ENCODE results near the gene TULP4. TPM values are rescaled to one million over a fixed set of nuclear protein-coding genes. Genes with fewer than 3 reads are reported as not detected.

Gene TULP4
- polyA plus RNA-seq, 1 donor (not counting 4 experiments of a cell fraction or from before 2014, with no cell fraction given): 13.1 TPM

- TF ChIP-seq EZH2 (IDR thresholded peaks at IDR 0.05; ENCODE audit: low read length) (no peak), CTCF (optimal IDR thresholded peaks at IDR 0.05 in 1 of 3, IDR thresholded peaks at IDR 0.05 in 1 of 3, conservative IDR thresholded peaks at IDR 0.05 in 1 of 3; ENCODE audit: extremely low read depth in 1 of 3, insufficient read depth in 2 of 3, low read length in 3 of 3) (no peak)
- Histone ChIP-seq H3K27me3 (ENCODE audit: control insufficient read depth, extremely low read depth, insufficient read depth, low read length) (no peaks in the 10 kb centered on the region), H3K9me1 (ENCODE audit: control insufficient read depth, extremely low read depth, insufficient read depth, low read length) (no peaks in the 10 kb centered on the region), H3K79me2 (ENCODE audit: control insufficient read depth, insufficient read depth, low read length) (peaks cover 9% of the 10 kb centered on the region), H3K4me2 (ENCODE audit: control insufficient read depth, extremely low read depth, insufficient read depth, low read depth, low read length) (no peak overlapping the region), H3K9ac (ENCODE audit: control insufficient read depth, extremely low read depth, insufficient read depth, low read length) (no peak overlapping the region), H4K20me1 (ENCODE audit: control insufficient read depth, extremely low read depth, insufficient read depth, low read length) (no peaks in the 10 kb centered on the region), H3K4me3 (ENCODE audit: control insufficient read depth in 2 of 3, extremely low read depth in 1 of 3, insufficient read depth in 2 of 3, low read depth in 1 of 3, low read length in 3 of 3) (no peak overlapping the region), H3K27ac (ENCODE audit: control insufficient read depth, insufficient read depth, low read length) (no peak overlapping the region), H3K4me1 (ENCODE audit: control insufficient read depth, extremely low read depth, insufficient read depth, low read length) (peaks cover 3% of the 10 kb centered on the region), H3K36me3 (ENCODE audit: control insufficient read depth in 2 of 2, extremely low read depth in 1 of 2, insufficient read depth in 2 of 2, low read length in 2 of 2) (no peaks in the 10 kb centered on the region), H2AFZ (ENCODE audit: control insufficient read depth, low read length) (no peak overlapping the region), H3K9me3 (ENCODE audit: control insufficient read depth, low read depth, low read length) (no peaks in the 10 kb centered on the region)
- DNase-seq (ENCODE audit: low read depth, low spot score) (no peak), FAIRE-seq (no peak)
- dilution Hi-C loops (cut with MboI; ENCODE audit: extremely low pct_ligation_motif_present, low sequenced_read_pairs): no loop called here
Observed at GRCh38 chr6:158387578-158387977, 75.3 kb downstream of the TULP4 start.

- DNase-seq (ENCODE audit: low read depth, low spot score) (no peak), FAIRE-seq (no peak)
- H3K4me2 ChIP-seq (ENCODE audit: control insufficient read depth, extremely low read depth, insufficient read depth, low read depth, low read length): no peak overlapping the region
- no peak overlapping the region for H3K9ac ChIP-seq (ENCODE audit: control insufficient read depth, extremely low read depth, insufficient read depth, low read length)
- no peak overlapping the region for H3K27ac ChIP-seq (ENCODE audit: control insufficient read depth, insufficient read depth, low read length)
- no peaks in the 10 kb centered on the region for H3K4me1 ChIP-seq (ENCODE audit: control insufficient read depth, extremely low read depth, insufficient read depth, low read length)
- TF ChIP-seq CTCF (optimal IDR thresholded peaks at IDR 0.05 in 1 of 3, IDR thresholded peaks at IDR 0.05 in 1 of 3, conservative IDR thresholded peaks at IDR 0.05 in 1 of 3; ENCODE audit: extremely low read depth in 1 of 3, insufficient read depth in 2 of 3, low read length in 3 of 3) (no peak), EZH2 (IDR thresholded peaks at IDR 0.05; ENCODE audit: low read length) (no peak)
- H3K9me1 ChIP-seq (ENCODE audit: control insufficient read depth, extremely low read depth, insufficient read depth, low read length): no peaks in the 10 kb centered on the region
- no peaks in the 10 kb centered on the region for H3K9me3 ChIP-seq (ENCODE audit: control insufficient read depth, low read depth, low read length)
- H3K27me3 ChIP-seq (ENCODE audit: control insufficient read depth, extremely low read depth, insufficient read depth, low read length): no peaks in the 10 kb centered on the region
- H3K79me2 ChIP-seq (ENCODE audit: control insufficient read depth, insufficient read depth, low read length): peaks cover 5% of the 10 kb centered on the region
- no peaks in the 10 kb centered on the region for H4K20me1 ChIP-seq (ENCODE audit: control insufficient read depth, extremely low read depth, insufficient read depth, low read length)
- no peak overlapping the region for H3K4me3 ChIP-seq (ENCODE audit: control insufficient read depth in 2 of 3, extremely low read depth in 1 of 3, insufficient read depth in 2 of 3, low read depth in 1 of 3, low read length in 3 of 3)
- H2AFZ ChIP-seq (ENCODE audit: control insufficient read depth, low read length): no peak overlapping the region
- dilution Hi-C loops (cut with MboI; ENCODE audit: extremely low pct_ligation_motif_present, low sequenced_read_pairs): no loop called here
- H3K36me3 ChIP-seq (ENCODE audit: control insufficient read depth in 2 of 2, extremely low read depth in 1 of 2, insufficient read depth in 2 of 2, low read length in 2 of 2): no peaks in the 10 kb centered on the region
Observed at GRCh38 chr6:158388727-158389126, 76.5 kb downstream of the TULP4 start.

Measured in keratinocyte (primary cell).